Fibroblast of skin of left biceps (primary cell): ENCODE data around the gene DDC.

Experiments used
- DNase-seq, 2 experiments: peaks; one replicate each; pipeline ENCODE4 v3.0.0-alpha.2; 2013; ENCODE audit warnings: low read depth in 2 of 2

The DDC gene, protein sequence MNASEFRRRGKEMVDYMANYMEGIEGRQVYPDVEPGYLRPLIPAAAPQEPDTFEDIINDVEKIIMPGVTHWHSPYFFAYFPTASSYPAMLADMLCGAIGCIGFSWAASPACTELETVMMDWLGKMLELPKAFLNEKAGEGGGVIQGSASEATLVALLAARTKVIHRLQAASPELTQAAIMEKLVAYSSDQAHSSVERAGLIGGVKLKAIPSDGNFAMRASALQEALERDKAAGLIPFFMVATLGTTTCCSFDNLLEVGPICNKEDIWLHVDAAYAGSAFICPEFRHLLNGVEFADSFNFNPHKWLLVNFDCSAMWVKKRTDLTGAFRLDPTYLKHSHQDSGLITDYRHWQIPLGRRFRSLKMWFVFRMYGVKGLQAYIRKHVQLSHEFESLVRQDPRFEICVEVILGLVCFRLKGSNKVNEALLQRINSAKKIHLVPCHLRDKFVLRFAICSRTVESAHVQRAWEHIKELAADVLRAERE

DNA sequence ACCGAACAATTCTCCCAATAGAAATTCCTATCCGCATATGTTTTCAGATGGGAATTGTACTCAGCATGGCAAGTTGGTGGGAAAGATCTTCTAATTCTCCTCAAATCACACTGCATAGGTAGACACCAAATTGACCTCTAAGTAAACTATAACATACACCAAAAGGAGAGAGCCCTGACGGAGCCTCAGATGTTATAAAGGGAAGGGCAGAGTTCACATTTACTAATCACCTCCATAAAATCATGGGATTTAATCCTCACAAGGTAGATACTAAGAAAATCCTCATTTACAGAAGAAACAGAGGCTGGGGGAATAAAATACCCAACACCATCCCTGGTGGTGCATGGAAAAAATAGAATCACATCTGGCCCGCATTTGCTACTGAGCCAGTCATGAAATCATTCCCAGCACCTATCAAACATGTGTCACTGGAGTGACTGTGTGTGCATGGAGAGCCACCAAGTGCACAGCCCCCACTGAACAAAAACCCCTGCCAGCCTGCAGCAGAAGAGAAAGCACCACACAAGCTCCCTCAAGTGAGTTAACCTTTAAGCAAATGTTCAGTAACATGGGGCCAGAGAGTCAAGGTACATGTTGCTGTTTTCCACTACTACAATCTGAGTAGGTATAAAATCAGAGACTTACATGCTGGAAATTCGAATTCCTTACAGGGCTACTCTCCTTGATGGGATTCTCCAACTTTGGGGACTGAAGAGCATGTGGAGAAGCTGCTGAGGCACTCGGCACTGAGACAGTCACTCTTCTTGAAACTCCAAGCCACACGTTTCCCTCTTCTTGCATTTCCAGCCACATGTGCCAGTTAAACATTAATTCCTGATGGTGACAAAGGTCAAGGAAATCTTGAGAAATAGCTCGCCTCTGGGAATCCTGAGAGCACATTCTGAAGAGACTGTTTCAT, at the start of gene DDC:
Gene DDC (minus strand): TSS at position 766 of the 919 bp plus-strand sequence. CDS start 21,320 bp downstream, outside the sequence.
- no peak for DNase-seq

DNA sequence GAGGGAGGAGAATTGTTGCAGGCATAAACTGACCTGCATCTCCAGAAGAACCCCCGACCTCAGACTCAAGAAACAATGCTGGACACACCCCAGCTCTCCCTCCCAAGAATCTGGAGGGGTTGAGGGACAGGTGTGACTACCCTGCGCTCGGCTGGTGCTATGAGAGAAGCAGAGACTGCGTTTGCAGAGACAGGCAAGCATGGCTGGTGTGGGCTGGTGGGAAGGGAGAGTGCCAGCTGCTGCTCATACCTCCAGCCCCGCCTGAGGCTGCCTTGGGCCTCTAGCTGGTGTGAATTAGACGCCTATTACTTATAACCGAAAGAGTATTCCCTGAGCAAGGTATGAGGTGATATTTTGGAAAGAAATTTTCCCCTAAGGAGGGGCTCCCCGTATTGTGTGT, 48.3 kb upstream of the DDC start:
- DNase-seq, result no peak

DNA sequence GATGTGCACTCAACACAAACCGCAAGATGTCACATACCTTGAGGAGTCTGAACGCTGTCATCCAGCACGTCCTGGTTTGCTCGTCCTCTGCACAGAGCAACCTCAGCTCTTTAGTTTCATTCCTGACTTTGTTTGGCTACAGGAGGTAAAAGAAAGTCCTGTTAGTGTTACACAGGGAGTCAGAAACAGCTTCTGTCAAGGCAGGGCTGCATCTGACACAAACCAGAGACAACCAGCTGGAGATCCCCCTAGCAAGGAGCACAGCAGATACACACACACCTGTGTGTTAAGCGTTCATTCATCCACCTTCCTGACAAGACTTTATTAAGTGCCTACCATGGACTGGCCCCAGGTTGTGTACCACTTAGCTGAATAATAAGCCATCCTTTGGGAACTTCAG, 47.5 kb upstream of the DDC start:
- DNase-seq, result no peak

DNA sequence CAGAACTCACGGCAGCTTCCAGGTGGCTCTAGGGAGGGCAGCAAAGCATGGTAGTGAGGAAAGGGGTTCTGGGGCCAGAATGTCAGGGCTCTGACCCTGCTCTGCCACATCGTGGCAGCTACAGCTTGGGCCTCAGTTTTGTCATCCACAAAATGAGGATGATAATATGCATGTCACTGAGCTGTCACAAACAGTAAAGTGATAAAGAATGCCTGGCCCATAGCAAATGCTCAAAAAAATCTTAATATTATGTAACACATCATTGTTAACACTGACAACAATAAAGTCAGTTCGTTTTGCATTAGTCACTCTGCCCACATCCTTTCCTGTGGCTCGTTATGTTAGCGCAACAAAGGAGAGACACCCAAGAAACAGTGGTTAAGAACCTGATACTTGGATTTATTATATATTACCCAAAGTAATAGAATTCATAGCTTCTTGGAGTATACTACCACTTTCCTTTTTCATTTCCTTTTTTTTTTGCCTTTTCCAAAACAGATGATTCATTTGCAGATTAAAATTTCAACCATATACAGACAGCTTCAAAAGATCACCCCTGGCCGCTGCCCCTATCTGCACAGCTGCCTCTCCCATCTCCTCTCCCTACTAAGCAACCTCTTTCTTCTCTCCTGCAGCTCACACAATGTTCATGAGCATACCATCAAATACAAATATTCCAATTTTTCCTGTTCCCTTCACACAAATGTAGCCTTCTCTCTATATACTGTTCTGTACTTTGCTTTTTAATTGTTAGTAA, 45.5 kb upstream of the DDC start:
- DNase-seq, result peak in 1 of 2 experiments; percentile 10

DNA sequence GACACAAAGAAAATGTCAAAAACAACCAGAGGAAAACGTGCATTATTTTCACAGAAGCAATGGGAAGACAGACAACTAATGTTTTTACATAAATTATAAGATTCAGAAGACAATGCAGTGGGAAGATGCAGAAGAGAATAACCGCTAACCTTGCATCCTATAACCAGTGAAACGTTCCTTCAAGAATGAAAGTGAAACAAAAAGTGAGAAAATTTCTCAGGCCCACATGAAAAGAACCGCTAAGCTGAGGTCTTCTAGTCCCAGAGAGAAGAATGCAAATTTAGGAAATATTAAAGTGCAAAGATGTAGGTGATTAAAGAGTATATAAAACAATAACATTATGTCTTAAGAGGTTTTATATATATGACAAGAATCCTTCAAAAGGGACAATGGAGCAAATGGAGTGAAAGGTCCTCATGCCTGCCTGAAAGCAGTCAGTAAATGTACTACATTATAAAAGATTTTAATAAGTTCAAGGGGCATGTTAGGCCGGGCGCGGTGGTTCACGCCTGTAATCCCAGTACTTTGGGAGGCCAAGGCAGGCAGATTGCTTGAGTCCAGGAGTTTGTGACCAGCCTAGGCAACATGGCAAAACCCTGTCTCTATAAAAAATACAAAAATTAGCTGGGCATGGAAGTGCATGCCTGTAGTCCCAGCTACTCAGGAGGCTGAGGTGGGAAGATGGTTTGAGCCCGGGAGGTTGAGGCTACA, 43.1 kb upstream of the DDC start:
- DNase-seq, result no peak

DNA sequence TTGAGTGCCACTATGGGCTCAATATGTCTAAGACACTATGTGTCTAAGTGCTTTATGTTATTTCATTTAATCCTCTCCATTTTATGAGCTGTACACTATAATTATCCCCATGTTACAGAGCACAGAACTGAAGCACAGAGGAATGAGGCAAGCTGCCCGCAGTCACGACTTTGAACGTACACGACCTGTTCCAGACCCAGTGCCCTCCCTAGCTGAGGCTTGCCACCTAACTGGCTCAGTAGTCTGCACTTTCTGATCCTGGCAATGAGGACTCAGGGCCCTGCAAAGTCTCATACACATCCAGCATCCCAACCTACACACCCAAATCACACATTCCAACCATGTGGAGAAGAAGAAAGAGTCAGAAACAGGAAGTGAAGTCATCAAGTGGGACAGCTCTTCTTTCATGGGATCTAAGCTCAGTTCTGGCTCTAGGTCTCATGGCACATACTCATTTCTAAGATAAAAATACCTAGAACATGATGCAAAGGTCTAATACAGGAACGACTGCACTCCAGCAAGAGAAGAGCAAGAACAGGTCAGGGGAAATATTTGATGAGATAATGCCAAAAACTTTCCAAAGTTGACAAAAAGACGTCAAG, 42.4 kb upstream of the DDC start:
- DNase-seq, result no peak

DNA sequence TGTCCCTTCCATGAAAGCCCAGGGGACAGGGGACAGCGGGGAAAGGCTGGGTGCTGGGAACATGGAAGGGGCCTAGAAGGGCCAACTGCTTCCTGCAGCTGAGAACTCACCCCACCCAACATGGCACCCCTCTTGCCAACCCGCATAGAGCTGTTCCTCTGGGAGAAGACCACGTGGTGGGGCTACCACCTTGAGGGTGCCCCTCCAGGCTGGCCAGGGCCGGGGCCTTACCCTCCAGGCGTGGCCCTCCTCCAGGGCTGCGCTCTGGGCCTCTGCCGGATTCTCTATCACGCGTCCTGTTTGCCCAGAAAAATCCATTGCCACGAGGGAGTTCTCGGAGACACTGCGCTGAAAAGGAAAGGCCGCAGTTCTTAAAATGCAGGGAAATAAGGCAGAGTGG, 39.9 kb upstream of the DDC start:
- no peak for DNase-seq

DNA sequence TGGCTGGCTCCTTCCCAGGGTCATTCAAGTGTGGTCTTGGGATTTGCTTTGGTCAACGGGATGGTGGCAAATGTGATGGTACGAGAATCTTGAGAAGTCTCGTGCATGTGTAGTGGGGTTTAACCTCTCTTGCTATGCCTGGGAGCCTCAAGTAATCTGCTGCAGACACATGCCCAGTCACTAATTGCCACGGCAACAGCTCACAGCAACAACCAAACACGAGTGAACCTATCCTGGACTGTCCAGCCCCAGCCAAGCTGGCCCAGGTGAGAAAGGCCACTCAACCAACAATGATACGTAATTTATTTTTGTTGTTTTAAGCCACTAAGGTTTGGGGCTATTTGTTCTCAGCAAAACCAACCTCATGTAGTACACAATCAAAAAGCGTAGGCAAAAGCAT, 38.1 kb upstream of the DDC start:
- DNase-seq, result no peak

DNA sequence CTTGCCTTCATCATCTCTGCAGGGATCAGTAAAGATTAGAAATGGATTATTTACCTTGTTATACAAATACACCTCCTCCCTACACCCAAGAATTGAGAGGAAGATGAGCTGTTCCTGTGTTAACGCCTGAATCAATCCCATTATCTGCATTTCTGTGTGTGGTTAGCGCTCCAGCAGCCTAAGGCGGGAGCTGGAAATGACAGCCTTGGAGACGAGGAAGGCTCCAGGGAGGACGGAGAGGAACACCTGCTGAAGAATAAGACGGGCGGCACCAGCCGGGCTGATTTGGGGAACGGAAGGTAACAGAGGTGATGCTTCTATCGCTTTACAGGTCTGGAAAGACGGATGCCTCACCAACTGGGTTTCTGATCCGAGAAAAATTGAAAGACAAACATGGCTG, 34.2 kb upstream of the DDC start:
- DNase-seq, result no peak

DNA sequence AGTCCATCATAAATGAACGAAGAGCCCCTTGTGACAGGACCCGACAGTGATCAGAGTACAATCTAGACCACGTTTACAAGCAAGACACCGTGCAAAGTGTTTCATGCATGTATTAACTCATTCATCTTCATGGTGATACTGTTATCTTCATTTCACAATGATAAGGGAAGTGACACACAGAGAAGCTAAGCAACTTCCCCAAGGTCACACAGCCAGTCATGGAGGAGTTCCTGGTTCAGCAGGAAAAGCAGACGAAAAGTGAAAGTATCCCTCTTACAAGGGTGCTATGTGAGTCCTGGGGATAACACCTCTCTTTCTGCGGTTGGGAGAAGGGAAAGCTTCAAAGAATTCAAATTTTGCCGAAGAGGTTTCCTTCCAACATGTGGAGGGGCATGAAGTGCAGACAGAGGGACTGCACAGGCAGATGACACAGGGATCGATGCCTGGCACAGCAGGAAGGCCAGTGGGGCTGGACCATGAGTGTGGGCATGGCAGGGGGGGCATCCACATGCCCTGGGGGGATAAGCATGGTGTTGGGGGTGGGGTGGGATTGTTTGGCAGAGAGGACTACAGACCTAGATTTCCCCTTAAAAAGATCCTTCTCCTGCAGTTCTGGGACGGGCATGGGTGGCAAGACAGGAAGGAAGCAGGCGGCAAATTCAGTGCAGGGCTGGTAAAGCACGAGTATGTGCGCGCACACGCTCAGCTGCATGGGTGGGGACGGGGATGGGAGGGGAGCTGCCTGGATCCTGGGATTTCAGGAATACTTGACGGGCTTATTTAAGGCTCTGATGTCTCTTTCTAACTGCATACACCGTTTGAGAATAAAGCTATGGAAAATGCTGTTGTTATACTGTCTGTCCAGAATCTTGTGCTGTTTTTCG, 33.5 kb upstream of the DDC start:
- DNase-seq, result no peak

DNA sequence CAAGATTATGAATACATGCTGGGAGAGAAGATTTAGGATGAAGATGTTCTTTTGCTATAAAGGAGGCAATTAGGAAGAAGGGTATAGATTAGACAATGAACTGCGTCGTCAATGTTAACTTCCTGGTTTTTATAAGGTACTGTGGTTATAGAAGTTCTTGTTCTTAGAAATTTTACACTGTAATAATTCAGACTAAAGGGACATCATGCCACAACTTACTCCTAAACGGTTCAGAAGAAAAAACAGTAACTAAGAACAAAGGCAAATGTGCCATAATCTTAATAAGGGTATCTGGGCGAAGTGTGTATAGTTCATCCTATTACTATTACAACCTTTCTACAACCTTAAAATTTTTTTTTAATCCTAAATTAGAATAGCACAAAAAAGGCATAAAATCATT, 31.3 kb upstream of the DDC start:
- DNase-seq, result no peak

DNA sequence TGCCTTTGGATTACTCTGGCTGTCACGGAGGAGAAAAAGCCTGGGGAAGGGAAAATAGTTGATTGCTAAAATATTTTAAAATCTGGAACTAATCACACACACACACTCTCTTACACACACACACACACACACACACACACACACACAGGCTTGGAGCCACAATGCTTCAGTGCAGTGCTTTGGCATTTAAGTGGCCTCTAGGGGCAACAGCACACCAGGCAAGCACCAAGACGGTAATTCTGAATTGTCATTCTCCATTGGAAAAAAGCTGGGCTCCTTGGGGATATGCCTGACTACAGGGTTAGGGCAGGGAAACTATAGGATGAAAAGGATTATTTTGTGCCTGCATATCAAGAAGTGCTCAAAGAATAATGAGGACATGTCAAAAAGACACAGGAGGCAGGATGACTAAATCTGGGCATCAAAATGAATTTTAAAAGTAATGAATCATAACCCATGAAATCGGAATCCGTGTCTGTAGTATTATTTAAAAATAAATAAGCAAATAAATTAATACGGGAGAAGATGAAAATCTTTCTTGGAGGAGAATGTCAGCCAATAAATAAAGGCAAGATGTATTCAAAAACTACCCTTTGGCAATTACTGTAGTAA, 30.4 kb upstream of the DDC start:
- peak; percentile 10 to 24 for DNase-seq

DNA sequence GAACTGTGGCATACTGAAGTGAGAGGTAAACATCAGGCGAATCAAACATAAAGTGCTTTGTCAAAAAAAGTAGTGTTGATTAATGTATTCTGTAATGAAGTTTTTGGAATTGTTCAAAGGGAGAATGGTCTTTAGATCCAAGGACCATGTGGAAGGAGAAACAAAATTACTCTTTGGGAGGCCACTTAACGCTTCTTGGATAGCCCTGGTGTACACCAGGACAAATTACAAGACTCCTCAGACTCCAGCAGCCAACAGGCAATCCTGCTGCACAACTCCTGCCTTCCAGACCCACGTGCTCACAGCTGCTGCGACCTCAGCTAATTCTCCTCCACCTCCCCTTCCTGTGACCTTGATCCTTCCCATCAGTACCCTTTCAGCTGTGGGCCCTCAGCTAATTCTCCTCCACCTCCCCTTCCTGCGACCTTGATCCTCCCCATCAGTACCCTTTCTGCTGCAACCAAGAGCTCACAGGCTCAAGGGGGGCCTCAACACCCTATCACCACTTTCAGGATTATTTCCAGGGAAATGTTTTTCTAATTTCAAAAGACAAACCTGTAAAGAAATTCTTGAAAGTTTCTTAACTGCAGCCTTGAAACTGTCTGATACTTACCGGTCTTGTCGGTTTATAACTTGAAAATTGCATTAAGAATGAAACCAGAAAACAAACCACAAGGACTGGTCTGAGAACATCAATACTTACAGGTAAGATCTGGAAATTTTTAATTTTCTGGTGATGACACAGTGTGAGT, 29.7 kb upstream of the DDC start:
- no peak for DNase-seq

DNA sequence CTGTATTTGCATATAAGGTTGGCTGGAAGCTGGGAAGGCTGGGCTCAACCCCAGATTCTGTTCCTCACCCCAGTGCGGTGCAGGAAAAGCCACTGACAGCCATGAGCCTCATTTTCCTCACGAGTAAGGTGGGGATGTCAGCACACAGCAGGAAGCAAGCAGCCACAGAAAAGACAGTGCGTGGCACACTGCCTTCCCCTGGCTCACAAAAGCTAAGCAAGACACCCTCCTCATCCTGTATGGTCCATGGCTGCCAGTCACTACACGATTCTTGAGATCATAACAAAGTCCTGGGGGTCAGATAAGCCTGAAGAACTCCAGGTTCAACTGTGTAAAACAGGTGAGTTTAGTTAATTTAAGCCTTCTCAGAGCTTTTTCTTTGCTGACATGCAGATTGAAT, 28.9 kb upstream of the DDC start:
- DNase-seq, result no peak

DNA sequence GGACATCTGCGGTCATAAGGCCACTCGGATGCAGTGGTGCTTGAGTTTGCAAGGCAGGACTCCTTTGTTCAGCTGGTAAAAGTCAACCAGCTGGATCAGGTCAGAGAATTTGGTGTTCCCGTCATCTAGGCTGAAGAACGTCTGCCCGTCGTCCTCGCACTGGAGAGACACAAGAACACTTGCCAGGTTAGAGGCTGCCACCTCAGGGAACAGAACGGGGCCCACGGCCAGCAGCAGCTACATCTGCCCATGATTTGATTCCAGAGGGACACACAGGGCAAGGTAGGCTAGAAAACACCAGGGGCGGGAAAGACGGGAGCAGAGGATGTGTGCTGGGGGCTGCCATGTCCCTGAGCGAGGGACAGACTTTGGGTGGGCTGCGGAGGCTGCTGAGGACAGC, 27.7 kb upstream of the DDC start:
- no peak for DNase-seq

DNA sequence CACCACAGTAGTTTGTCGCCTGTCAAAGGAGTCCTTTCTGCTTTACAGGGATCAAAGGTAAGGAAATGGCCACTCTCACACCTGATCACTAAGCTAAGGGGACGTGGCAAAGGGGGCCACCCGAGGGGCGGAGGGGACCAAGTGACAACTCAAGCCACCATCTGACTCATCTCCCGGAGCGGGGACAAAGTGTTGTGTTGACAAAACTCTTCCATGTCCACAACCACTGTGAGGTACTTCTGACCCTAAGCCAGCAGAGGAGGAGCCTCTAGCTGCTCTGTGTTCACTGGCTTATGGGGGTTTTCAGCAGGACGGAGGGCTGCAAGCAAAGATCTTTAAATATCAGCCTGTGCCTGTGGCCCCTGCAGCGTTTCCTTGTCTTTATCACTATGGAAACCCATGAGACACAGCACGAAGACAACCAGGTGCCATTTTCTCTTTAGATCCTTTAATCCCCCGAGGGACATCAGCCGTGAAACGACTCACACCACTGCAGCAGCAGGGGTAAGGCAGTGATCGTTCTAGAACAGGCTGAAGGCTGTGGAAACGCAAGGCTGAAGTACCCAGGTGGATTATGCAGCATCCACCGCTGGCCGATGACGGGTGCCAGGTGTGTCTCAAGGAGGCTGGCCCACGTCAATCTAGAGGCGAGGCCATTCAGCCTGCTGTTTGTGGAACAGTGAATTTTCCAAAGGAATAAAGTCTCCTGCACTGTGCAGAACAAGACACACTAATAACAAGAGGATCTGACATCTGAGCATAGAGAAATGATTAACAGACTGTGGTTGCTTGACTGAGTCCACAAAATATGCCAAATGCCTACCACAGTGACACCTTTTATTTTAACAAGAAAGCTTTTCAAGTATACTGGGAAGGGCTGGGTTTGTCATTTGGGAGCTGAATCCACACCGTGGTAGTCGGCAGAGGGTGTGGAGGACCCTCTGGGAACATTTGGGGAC, 26.6 kb upstream of the DDC start:
- no peak for DNase-seq

DNA sequence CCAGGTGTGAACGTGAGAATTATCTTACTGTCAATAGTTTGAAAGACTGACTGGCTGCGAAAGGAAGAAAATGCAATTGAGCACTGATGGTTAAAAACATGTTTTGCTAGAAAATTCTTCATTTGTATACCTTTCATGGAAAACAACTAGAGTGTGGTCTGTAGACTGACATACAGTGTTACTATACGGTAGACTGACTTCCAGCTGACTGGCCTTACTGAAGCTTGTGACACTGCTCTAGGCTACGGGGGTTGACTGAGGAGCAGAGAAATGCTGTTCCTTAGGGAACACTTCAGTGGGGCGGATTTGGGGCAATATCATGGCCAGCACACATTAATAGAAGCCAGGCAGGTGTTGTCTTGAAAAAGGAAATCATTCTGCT, 25.9 kb upstream of the DDC start:
- no peak for DNase-seq

DNA sequence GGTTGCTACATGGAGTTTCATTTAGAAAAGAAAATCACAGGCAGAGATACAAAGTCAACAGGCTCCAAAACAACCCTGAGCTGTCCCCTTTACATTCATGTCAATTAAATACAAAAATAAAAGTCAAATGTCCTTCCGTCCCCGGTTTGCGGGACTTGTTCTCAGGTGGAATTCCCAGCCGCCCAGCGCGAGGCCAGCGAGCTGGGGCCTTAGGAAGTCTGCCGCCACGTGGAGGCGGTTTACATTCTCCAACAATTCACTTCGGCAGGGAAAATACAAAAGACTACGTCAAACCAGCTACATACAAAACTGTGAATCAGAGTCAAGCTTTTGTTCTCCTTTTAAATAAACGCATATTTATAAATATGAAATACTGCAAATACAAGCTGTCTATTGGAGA, 25.3 kb upstream of the DDC start:
- no peak for DNase-seq
